ELR (cell line): ENCODE measurements around the gene FAF1.

Source experiments
- DNase-seq: peaks from one replicate; pipeline ENCODE4 v3.0.0-alpha.2; 2015; ENCODE audit warnings: low read depth

Gene FAF1

GRCh38 chr1:50978144-50978851 is 18.2 kb upstream of the FAF1 start:
- peak; percentile 84 for DNase-seq

GRCh38 chr1:50977575-50978143 is 17.6 kb upstream of the FAF1 start:
- peak; percentile 80 for DNase-seq

- DNase-seq: peak; percentile 79
Measured at GRCh38 chr1:50976890-50977574, 17.0 kb upstream of the FAF1 start.

- peak; percentile 21 for DNase-seq
Measured at GRCh38 chr1:50976111-50976889, 16.2 kb upstream of the FAF1 start.

GRCh38 chr1:50975436-50975835 is 15.4 kb upstream of the FAF1 start:
- DNase-seq: no peak

- DNase-seq: no peak
Measured at GRCh38 chr1:50974618-50974935, 14.5 kb upstream of the FAF1 start.

- DNase-seq: no peak
Measured at GRCh38 chr1:50973875-50974617, 14.0 kb upstream of the FAF1 start.

- DNase-seq: no peak
Measured at GRCh38 chr1:50973255-50973654, 13.2 kb upstream of the FAF1 start.

- no peak for DNase-seq
Measured at GRCh38 chr1:50972766-50973165, 12.7 kb upstream of the FAF1 start.

- no peak for DNase-seq
Measured at GRCh38 chr1:50971748-50972305, 11.8 kb upstream of the FAF1 start.

GRCh38 chr1:50970931-50971582 is 11.0 kb upstream of the FAF1 start:
- peak; percentile 56 for DNase-seq

- no peak for DNase-seq
Measured at GRCh38 chr1:50970509-50970887, 10.4 kb upstream of the FAF1 start.

- peak; percentile 96 for DNase-seq
Measured at GRCh38 chr1:50969611-50970508, 9.8 kb upstream of the FAF1 start, which contains the start of gene CDKN2C. Gene CDKN2C (plus strand): TSS chr1:50970245. CDS start chr1:50970369, 124 bp downstream.

- DNase-seq: peak; percentile 56
Measured at GRCh38 chr1:50968821-50969610, 8.9 kb upstream of the FAF1 start.

- DNase-seq: peak; percentile 94
Measured at GRCh38 chr1:50968158-50968820, 8.2 kb upstream of the FAF1 start.

GRCh38 chr1:50967416-50968157 is 7.5 kb upstream of the FAF1 start:
- peak; percentile 58 for DNase-seq

- DNase-seq: no peak
Measured at GRCh38 chr1:50966991-50967390, 6.9 kb upstream of the FAF1 start.

GRCh38 chr1:50964863-50965262 is 4.8 kb upstream of the FAF1 start:
- no peak for DNase-seq
